HCEC 1CT (cell line): ENCODE data around the gene CUL1.
A peak's percentile ranks its signal among the peaks of the same experiment; 100 is the strongest.

Experiments
- DNase-seq: peaks from one replicate; pipeline ENCODE4 v3.0.0-alpha.2; 2017

Gene CUL1

DNA sequence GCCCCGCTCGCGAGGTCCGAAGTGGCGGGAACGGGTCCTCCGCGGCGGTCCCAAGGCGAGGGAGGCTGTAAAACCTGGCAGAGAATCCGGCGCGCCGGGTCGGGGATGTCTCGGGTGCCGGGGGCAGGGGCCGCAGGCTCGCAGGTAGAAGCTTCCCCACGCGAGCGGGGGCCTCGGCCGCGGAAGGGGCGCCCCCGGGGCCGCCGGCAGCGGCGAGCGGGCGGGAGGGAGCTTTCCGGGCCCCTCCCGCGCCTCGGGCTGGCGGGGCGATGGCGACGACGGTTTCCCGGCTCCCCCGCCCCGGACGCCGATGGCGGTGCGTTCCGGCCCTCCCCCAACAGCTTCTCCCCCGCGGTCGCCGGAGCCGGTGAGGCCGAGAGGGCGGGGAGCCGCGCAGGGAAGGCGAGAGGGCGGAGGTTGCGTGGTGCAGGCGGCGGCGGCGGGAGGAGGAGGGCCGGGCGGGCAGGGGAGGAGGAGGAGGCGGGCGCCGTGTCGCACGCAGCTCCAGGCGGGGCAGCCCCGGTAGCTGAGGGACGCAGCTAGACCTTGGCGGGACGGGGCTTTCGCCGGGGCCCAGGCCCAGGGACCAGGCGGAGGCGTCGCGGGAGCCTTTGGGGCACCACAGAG lies at the start of gene CUL1:
CUL1 (plus strand) TSS at position 507 of the 627 bp plus-strand sequence. CDS start 31,220 bp downstream, outside the sequence.
- peak; percentile 75 for DNase-seq

DNA sequence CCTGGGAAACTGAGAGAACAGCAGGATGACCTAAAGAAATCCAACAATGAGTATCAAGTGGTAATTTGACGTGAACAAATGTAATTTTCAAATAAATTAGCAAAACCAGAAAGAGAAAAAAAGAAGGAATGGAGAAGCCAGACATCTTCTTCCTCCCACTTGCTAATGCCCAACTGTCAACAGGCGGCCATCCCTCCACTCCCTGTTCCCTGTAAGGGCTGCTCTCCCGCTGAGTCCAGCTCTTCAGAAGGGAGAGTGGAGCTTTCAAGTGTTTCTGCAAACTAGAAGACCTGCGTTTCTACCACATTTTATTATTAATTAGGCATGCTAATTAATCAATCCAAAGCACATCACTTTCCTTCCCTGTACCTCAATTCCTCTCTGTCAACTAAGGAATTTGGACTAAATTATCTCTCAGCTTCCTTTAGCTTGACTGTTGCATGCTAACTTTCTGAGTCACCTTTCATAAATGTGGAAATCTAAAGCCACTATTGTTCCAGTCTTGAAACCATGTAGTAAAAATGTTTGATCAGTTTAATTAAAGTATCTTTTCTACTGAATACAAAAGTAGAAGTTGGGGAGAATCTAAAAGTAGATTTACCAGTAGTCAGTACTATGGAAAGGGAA lies 48.4 kb upstream of the CUL1 start:
- peak; percentile 46 for DNase-seq

DNA sequence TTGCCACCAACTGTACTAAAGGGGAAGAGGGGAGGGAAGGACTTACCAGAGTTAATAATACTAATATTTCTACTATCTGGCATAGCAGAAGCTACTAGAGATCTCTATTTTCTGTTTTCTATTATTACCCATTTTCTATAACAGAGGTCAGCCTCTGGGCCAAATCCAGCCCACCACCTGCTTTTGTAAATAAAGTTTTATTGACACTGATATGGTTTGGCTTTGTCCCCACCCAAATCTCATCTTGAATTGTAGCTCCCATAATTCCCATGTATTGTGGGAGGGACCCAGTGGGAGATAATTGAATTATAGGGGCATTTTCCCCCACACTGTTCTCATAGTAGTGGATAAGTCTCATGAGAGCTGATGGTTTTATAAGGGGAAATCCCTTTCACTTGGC lies 45.9 kb upstream of the CUL1 start:
- DNase-seq, result no peak

DNA sequence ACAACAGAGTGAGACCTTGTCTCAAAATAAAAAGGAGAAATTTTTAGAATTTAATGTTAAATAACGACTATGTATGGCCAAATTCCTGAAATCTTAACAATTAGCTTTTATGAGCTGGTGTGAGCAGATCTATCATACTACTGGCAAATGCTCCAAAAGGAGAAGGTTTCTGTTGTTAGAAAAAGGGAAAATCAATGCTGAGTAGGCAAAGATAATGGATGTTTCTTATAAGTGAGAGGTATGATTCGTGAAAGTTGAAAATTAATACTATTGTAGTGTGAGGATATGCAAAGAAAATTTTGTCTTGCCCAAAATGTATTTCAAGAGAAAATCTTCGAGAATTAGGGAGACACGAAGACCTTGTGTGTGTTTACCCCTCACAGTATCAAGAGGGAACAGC lies 40.8 kb upstream of the CUL1 start:
- DNase-seq, result no peak

DNA sequence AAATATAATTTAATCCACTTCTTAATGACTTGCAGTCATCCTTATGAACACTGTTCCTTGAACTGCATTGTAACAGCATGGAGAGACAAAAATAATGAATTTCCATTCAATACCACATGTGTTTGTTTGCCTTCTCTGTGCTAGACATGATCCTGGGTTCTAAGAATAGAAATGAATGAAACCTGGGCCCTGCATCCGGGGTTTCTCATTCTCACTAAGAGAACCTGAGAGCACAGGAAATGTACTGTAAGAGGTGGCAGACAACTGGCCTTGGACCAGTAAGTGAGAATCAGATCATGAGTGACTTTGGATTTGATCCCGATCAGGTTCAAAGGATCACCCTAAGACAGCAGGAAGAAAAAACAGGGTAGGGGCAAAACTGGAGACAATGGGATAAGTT lies 37.2 kb upstream of the CUL1 start:
- no peak for DNase-seq

DNA sequence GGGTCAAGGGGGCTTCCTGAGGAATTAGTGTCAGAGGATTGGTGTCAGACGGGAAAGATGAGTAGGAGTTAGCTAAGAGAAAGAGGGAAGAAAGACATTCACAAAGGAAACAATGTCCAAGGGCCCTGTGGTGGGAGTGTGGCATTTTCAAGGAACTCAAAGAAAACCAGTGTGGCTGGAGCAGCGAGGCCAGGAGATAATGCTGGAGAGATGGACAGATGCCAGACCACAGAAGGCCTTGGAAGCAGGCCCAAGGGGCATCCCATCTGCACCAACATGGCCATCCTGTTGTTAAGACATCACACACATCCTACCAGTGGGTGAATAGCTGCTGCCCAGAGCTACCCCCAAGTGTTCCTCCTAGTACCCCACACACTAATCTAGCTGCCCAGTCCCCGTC lies 36.1 kb upstream of the CUL1 start:
- no peak for DNase-seq

DNA sequence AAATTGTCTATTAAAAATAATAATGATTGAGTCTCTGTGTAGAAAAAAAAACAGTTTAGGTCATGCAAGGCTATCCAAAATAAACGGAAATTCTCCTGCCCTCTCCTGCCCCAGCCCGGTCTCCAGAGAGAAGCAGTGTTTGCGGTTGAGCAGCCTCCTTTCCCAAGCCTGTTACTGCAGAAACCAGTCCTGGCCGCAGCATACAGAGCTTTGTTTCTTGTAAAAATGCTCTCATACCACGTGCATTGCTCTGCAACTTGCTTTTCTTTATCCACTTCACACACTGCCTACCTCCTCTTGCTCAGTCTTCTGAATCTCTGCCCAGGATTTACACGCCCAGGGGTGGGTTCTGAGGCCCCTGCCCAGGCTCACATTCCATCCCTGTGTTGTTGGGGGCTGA lies 34.4 kb upstream of the CUL1 start:
- DNase-seq, result no peak

DNA sequence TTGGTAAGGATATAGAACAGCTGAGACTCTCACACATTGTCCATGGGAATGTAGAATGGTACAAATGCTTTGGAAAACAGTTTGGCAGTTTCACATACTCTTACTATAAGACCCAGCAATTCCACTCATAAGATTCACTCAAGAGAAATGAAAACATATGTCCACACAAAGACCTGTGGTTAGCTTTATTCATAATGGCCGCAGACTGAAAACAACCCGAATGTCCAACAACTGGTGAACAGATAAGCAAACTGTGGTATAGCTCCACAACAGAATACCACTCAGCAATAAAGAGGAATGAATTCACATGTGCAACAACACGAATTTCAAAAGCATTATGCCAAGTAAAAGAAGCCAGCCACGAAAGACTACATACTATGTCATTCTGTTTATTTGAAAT lies 33.5 kb upstream of the CUL1 start:
- no peak for DNase-seq

DNA sequence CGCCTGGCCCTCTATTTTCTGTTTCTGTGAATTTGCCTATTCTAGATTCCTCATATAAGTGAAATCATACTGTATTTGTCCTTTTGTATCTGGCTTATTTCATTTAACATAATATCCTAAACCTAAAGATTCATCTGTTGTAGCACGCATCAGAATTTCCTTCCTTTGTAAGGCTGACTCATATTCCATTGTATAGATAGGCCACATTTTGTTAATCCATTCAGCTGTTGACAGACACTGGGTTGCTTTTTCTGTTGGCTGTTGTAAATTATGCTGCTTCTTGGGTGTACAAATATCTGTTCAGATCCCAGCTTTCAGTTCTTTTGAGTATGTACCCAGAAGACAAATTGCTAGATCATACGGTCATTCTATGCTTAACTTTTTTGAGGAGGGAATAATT lies 28.8 kb upstream of the CUL1 start:
- no peak for DNase-seq

DNA sequence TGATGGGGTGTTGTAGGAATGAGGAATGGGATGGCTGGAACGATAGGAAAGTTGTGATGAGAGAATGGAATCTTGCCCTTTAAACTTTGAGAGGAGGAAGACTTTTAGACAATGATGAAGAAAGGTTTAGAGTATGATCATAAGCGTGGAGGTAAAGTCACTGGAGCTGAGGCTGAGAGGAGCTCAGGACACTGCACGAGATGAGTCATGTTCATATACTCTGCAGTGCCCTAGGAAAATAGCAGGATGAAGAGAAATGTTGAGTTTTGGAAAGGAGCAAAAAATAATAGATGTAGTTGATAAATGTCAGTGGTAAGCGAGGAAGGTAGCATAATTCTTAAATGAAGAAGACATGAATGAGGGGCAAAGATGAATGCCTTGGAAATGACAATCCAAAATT lies 28.3 kb upstream of the CUL1 start:
- no peak for DNase-seq

DNA sequence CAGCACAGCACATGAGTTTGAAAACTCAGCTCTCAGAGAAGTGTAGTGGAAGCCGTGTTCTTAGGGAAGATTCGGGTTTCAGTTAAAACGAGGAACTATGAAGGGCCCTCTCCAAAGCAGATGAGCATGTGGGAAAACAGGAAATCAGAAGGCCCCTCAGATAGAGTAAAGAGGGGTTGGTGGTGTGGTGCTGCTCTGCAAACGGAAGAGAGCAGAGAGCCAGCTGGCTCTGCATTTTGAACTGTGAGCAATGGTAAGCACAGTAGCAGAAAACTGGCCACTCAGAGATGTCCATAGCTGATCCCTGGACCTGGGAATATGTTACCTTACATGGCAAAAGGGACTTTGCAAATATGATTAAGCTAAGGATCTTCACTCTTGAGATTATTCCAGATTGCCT lies 27.9 kb upstream of the CUL1 start:
- DNase-seq, result no peak

DNA sequence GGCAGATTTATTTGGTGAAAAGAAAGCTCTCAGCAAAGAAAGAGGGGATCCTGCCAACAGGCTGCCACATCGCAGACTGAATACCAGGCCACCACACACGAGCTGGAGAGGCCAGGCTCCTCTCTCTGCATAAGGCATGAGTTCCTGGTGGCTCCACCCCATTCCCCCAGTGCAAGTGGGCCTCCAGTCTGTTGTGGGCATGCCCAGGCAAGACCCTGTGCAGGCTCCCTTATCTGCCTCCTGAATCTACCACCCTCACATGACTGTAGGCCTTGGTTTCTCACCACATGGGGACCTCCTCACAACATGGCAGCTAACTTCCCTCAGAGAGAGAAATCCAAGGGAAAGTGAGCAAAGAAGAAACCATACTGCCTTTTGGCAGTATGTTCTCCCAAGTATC lies 26.7 kb upstream of the CUL1 start:
- DNase-seq, result no peak

DNA sequence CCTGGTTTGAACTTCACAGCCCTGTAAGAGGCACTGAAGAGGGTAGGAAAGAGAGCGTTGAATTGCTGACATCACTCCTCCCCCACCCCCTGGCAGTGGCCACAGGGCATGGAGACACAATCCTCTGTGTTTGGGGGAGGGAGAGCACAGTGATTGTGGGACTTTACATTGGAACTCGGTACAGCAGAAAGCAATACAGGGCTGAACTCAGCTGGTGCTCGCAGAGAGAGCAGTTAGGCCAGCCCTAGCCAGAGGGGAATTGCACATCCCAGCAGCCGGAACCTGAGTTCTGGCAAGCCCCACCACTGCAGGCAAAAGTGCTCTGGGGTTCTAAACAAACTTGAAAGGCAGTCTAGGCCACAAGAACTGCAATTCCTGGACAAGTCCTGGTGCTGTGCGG lies 24.0 kb upstream of the CUL1 start:
- no peak for DNase-seq

DNA sequence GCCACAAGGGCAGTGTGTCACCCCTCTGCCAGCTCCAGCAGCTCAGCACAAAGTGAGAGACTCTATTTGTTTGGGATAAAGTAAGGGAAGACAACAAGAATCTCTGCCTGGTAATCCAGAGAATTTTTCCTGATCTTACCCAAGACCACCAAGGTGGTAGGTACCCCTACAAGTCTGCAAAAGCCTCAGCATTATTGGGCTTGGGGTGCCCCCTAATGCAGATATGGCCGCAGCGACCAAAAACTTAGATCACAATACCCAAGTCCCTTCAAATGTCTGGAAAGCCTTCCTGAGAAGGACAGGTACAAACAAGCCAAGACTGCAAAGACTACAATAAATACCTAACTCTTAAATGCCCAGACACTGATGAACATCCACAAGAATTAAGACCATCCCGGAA lies 22.4 kb upstream of the CUL1 start:
- no peak for DNase-seq

DNA sequence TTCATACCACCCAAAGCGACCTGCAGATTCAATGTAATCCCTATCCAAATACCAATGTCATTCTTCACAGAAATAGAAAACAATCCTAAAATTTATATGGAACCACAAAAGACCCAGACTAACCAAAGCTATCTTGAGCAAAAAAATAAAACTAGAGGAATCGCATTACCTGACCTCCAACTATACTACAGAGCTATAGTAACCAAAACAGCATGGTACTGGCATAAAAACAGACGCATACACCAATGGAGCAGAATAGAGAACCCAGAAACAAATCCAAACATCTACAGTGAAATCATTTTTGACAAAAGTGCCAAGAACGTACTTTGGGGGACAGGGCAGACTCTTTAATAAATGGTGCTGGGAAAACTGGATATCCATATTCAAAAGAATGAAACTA lies 16.9 kb upstream of the CUL1 start:
- no peak for DNase-seq

DNA sequence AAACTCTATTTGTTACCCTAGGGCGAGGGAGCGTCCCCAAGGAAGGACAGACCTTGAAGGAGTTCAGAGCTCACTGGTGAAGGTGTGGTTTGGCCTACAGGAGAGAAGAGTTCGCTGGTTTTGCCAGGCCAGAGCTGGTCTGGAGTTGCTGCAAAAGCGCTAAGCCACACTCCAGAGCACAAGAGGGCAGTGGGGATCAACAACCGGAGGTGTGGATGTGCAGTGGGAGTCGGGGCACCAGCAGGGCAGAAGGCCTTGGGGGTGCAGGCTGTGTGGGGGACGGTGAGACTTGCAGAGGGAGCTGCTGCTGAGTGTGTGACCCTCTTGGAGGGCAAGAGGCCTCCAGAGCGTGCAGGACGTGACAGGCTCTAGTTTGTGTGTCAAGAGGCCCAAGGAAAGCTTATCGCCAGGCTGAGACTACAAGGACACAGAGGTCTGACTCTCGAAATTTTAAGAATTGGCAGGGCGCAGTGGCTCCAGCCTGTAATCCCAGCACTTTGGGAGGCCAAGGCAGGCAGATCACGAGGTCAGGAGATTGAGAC lies 14.3 kb upstream of the CUL1 start:
- DNase-seq, result no peak

DNA sequence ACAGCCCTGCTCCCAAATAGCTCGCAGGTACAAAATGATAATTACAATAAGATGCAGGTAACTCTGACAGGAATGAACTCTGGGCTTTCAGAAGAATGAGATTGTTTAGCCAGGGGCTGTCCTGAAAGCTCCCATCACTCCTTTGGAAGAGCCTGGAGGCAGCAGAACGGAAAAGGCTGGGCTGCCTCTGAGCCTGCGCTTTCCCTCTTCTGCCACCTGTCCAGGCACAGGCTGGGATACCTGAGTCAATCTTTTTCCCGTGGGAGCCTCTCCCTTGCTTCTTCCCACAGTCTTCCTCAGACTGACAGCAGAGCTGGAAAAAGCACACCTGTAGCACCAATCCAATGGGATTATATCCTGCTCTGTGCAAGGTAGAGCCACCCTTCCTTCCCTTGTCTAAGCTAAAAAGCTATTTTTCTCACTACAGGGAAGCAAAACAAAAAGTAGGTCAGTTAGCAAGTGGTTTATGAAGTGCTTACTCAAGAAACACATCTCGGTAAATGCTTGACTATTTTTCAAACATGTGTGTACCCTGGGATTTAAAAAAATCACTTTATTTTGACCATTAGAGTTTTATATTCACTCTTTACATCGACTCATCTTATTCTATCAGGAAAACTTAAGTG lies 12.3 kb upstream of the CUL1 start:
- no peak for DNase-seq

DNA sequence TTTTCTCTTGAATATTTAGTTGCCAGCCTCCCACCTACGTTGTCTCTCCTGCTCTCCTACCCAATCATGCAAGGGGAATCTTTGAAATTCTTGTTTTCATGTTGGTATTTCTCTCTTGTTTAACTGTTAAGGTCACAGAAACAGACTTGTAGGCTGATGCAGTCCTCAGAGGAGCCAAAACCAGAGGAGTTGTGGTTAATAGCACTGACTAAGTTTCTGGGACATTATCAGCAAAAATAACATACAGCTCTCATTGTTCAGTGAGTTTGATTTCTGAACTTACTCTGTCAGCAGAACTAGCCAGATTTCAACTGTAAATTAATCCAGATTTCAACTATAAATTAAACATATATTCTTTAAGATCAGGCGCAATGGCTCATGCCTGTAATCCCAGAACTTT lies 11.1 kb upstream of the CUL1 start:
- no peak for DNase-seq

DNA sequence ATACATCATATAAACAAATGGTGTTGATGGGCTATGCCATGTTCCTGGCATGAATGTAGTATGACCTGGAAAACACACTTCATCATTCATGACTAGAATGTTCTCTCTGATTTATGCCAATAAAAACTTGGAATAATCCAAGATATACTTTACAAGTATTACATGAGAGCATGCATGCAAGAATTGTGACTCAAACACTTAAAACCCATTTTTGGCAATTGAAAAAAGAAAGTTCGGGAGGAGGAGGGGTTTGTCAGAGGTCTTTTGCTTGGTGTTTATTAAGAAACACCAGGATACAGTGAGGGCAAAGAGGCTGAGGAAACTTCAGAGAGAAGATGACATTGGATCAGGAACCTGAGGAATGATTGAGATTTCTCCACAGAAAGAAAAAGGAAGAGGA lies 10.2 kb upstream of the CUL1 start:
- no peak for DNase-seq

DNA sequence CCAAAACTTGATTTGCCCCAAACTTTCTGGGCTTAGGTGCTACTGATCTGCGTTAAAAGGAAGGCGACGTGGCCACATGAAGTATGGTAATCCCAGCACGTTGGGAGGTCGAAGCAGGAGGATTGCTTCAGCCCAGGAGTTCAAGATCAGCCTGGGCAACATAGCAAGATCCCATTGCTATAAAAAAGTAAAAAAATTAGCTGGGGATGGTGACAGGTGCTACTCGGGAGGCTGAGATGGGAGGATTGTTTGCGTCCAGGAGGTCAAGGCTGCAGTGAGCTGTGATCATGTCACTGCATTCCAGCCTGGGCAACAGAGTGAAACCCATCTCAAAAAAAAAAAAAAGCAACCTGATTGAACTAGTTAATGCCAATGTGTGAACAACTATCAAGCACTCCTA lies 5.1 kb upstream of the CUL1 start:
- DNase-seq, result no peak

DNA sequence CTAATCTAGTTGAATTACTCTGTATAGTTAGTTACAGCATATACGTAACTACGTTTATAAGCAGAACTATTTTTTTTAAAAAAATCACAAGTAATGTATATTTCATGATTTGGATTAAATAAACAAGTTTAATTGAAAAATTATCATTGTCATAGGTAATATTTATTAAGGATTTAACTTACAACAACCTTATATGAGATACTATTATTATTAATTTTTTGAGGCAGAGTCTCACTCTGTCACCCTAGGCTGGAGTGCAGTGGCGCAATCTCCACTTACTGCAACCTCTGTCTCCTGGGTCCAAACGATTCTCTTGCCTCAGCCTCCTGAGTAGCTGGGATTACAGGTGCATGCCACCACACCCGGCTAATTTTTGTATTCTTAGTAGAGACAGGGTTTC lies 4.1 kb upstream of the CUL1 start:
- DNase-seq, result no peak

DNA sequence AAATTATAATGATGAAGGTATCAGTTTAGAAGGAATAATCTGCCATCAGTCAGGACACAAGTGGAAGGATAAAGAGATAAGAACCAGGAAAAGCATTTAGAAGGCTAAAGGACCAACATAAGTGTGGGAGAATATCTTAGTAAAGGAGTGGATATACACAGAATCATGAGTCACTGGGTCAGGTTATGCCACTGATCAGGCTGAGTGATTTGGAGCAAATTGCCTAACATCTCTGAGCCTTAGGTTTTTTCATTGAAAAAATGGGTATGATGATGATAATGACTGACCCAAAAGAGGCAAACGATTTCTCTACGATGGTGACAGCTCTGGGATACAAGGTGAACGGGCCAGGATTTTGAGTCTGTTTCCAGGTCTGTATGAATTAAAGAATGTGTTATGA lies 2.8 kb upstream of the CUL1 start:
- no peak for DNase-seq

DNA sequence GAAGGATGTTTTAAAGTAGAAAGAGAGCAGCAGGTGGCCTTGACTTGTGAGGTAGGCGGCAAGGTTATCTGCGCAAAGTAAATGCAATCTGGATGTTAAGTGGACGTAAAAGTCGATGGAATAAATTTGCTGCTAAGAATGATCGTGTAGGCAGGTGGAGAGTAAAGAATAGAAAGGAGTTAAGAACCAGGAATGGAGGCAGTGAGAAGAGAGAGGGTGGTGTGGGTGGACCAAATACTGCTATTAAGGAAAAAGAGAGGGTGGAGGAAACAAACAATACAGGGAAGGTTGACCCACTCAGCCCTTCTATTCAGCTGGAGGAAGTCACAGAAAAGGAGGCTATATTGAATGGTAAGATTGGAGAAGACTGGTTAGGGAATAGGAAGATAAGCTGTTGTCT lies 1.9 kb upstream of the CUL1 start:
- DNase-seq, result no peak

DNA sequence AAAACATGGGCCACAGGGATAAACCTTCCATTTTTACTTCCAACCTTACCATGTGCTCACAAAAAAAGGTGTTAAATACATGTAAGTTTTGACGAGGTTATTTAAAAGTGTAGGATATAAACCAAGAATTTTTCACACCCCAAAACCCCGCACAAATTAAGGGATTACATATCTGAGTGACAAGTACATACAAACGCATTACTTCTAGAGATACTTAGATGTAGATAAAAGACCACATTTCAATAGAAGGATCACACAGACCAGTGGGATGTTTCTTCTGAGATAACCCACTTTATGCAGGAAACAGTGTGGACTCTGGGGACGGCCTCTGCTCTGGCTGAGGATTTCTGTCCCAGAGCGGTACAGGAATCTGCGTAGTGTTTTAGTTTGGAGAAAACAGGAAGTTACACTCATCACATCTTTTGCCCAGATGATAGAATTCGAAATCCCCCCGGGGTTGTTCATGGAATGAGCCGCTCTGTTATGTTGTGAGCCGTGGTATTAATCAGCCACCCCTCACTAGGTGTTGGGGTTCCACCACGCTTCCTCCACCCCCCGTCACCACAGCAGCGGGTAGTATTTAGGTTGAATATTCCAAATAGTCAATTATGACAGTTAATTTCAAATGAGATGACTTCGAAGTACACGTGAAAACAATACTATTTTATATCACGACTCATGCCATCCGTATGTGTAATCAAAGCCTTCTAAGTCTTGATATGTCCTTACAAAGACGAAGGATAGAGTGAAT lies 1.3 kb upstream of the CUL1 start:
- DNase-seq, result no peak
